Thyroid gland (tissue), 4 donors: ENCODE data around the gene PRRG2.

Experiments used
- CTCF ChIP-seq, 6 experiments: fragments of 200-600 bp in 3 of 6; fragments of 450-650 bp in 3 of 6; sonication (generic) in 3 of 6; IDR thresholded peaks; one replicate each; pipeline ENCODE4 v1.5.1; 2016 to 2019; ENCODE audit warnings: antibody characterized with exemption in 6 of 6, mild to moderate bottlenecking in 2 of 6, inconsistent platforms in 1 of 6, moderate library complexity in 1 of 6
- POLR2A ChIP-seq, 2 donors: fragments of 450-650 bp; IDR thresholded peaks; one replicate each; pipeline ENCODE4 v1.6.1; 2017; ENCODE audit warnings: antibody characterized with exemption in 2 of 2, mild to moderate bottlenecking in 2 of 2, moderate library complexity in 1 of 2

DNA sequence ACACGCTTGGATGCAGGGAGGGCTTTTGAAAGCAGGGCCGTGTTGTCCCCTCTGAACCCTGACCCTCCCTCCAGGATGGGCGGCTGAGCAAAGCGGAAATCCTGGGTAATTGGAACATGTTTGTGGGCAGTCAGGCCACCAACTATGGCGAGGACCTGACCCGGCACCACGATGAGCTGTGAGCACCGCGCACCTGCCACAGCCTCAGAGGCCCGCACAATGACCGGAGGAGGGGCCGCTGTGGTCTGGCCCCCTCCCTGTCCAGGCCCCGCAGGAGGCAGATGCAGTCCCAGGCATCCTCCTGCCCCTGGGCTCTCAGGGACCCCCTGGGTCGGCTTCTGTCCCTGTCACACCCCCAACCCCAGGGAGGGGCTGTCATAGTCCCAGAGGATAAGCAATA lies 38.1 kb upstream of the PRRG2 start:
- TF ChIP-seq CTCF (IDR thresholded peaks at IDR 0.05) (no peak), POLR2A (IDR thresholded peaks at IDR 0.05) (no peak)
